ENCODE measurements around the gene CTNNA2. TPM values are rescaled to one million over a fixed set of nuclear protein-coding genes. Genes with fewer than 3 reads are reported as not detected.

CTNNA2 gene
- total and polyA plus RNA-seq, 11 donors: 0.20 to 0.81 TPM; not detected in 9

DNA sequence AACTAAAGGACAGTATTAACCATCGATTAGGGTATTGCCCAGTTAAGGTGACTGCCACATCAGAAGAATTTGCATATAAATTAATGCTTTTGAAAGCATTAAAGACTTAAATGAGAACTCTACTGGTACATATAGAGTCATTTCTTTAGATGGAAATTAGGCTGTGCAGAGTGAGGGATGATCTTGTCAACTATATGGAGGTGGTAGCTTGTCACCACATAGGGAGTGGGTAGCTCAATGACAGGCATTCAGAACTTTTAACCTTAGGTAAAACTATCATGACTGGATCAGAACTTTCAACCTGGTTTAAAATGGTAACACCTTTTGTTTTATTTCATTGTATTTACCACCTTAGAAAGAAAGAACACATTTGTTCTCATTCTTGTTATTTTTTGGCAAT is 1176.3 kb downstream of the CTNNA2 start:
- Histone ChIP-seq H3K27ac (no peak overlapping the region), H3K4me1 (no peaks in the 10 kb centered on the region), H3K4me3 (no peak overlapping the region), H3K27me3 (no peaks in the 10 kb centered on the region), H3K36me3 (no peaks in the 10 kb centered on the region), H3K9me3 (peaks cover 0 to 2% (median 0%) of the 10 kb centered on the region in 12 donors)
- WGBS, 4 donors: 63 to 69% (median 67%) methylated on average over 1 of the region's 1 CpG
- no peak for TF ChIP-seq POLR2A (IDR thresholded peaks at IDR 0.05)
- TF ChIP-seq CTCF (IDR thresholded peaks at IDR 0.05): no peak
- intact Hi-C loops (cut with DNase I): no loop called here
- DNase-seq (no peak), ATAC-seq (no peak)

Small RNA genes lying within 50 kb of the gene (microRNA-seq; reads per million reads assigned to microRNA genes)
- 0 reads per million in 4 donors for gene MIR4264
- gene MIR8080: 0 reads per million in 4 donors
